GM21576 (cell line): ENCODE data around the gene FBXO30.

Experiments
- ATAC-seq: cut with Tn5 transposase; IDR thresholded peaks from one replicate; pipeline ENCODE4 v1.9.1; 2021; ENCODE audit warnings: mild to moderate bottlenecking, moderate library complexity; ENCODE audit not compliant: unreplicated experiment

Gene FBXO30

GRCh38 chr6:145822456-145822855 is 7.9 kb upstream of the FBXO30 start:
- ATAC-seq = no peak

GRCh38 chr6:145819994-145820393 is 5.4 kb upstream of the FBXO30 start:
- no peak for ATAC-seq

GRCh38 chr6:145818796-145819195 is 4.2 kb upstream of the FBXO30 start:
- no peak for ATAC-seq

GRCh38 chr6:145816392-145816791 is 1.8 kb upstream of the FBXO30 start:
- ATAC-seq = no peak

GRCh38 chr6:145815309-145816274 is 997 bp upstream of the FBXO30 start:
- ATAC-seq = peak; percentile 2

- peak; percentile 22 for ATAC-seq
Measured at GRCh38 chr6:145814035-145814500, 527 bp downstream of the FBXO30 start.

GRCh38 chr6:145813285-145814034 is 1.1 kb downstream of the FBXO30 start:
- ATAC-seq = no peak

- no peak for ATAC-seq
Measured at GRCh38 chr6:145811741-145812140, 2.9 kb downstream of the FBXO30 start.

GRCh38 chr6:145809785-145810184 is 4.8 kb downstream of the FBXO30 start:
- ATAC-seq = no peak

GRCh38 chr6:145809211-145809610 is 5.4 kb downstream of the FBXO30 start:
- peak; percentile 90 for ATAC-seq

GRCh38 chr6:145808239-145808638 is 6.4 kb downstream of the FBXO30 start:
- no peak for ATAC-seq

- no peak for ATAC-seq
Measured at GRCh38 chr6:145802141-145802540, 12.5 kb downstream of the FBXO30 start.

GRCh38 chr6:145801021-145801420 is 13.6 kb downstream of the FBXO30 start:
- ATAC-seq = no peak

GRCh38 chr6:145798530-145798929 is 16.1 kb downstream of the FBXO30 start:
- ATAC-seq = no peak

GRCh38 chr6:145789443-145789842 is 25.2 kb downstream of the FBXO30 start:
- no peak for ATAC-seq

GRCh38 chr6:145787688-145788087 is 26.9 kb downstream of the FBXO30 start:
- no peak for ATAC-seq

- peak; percentile 76 for ATAC-seq
Measured at GRCh38 chr6:145784683-145785082, 29.9 kb downstream of the FBXO30 start.

- no peak for ATAC-seq
Measured at GRCh38 chr6:145783796-145784195, 30.8 kb downstream of the FBXO30 start.

- no peak for ATAC-seq
Measured at GRCh38 chr6:145772846-145773245, 41.7 kb downstream of the FBXO30 start.

GRCh38 chr6:145765449-145765848 is 49.1 kb downstream of the FBXO30 start:
- ATAC-seq = no peak

- ATAC-seq = no peak
Measured at GRCh38 chr6:145763742-145764141, 50.9 kb downstream of the FBXO30 start.

- ATAC-seq = peak; percentile 84
Measured at GRCh38 chr6:145761584-145761983, 53.0 kb downstream of the FBXO30 start.
